ENCODE measurements around the gene FOXA1.
"Not testable (repeated sequence)": the region's sequence is repeated elsewhere in the genome, so short reads cannot be mapped to it uniquely, and the experiment has no call there.

FOXA1 gene

DNA sequence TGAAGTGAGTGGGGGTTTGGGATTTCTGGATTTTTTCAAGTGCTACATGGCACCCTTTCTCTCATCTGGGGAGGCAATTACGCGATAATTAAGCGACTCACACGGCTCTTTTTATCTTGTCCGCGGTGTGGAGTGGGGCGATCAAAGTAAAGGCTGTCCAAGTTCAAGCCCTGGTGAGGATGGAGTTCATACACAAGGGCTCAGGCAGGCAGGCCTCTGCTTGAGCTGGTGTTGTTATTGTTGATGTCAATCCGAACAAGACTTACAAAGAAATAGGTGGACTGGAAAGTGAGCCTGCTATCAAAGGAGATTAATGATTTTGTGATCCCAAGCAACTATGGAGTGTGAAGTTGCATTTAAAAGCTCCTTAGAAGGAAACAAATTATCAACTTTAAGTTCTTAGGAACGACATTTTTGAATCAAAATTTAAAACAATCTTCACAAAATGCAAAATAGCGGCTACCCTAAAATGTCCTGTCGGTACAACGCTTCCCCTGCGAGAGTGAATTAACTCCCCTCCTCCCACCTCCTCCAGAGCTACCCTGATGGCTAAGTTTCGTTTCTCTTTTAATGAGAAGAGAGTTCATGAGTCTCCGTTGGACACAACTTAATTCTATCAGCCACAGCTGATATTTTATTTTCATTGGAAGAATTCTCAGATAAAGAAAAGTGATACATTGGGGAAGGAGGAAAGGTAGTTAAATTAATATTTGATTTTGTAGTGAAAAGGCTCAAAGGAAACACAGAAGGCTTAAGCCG, 5.9 kb downstream of the FOXA1 start:
- DNase-seq = no peak

DNA sequence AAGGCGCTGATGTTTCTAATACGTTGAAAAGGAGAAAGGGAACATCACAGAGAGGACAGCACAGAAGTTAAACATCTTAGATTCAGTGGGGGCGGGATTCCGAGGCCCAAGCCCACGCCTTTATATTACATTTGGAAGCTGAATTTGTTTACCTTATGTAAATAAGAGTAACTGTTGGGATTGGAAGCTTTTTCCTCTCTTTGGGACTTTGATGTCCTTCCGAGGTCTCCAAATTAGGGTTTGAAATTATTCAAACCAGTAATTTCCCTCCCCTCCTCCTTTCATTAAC, 6.4 kb downstream of the FOXA1 start:
- no peak for DNase-seq

DNA sequence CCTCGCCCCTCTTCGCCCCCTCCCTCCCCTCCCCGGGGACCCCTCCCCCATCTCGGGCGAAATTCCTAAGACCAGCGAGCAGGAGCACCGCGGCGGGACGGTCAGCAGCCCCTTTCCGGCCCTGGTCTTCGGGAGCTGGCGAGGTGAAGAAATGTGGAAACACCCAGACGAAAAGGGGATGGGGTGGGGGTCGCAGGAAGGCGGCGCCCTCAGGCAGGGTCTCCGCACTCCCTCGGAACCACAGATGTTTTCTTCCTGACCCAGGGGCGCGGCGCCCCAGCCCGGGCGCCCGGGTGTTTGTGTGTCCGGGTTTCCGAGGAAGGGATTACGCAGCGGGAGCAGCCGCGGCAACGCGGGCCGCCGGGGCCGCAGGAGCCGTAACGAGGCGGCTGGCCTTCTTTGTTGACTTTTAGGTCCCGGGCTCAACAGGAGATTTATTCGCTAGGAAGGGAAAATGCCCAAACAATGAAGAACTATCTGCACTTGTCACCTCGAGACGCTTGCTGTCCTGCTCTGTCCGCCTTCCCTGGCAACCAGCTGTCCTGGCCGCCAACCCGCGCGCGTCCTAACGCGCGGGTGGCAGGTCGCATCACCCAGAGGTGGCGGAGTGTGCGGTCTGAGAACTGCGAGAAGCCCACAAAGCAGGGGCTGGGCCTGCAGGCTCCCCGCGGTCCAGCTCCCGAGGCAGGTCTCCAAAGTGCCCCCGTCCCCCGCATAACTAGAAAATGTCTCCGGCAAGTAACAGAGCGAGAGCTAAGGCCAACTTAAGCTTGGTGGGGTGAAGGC, 7.0 kb downstream of the FOXA1 start:
- DNase-seq = no peak

- DNase-seq = no peak
These were observed 7.8 kb downstream of the FOXA1 start for GRCh38 chr14:37587131-37587803.

DNA sequence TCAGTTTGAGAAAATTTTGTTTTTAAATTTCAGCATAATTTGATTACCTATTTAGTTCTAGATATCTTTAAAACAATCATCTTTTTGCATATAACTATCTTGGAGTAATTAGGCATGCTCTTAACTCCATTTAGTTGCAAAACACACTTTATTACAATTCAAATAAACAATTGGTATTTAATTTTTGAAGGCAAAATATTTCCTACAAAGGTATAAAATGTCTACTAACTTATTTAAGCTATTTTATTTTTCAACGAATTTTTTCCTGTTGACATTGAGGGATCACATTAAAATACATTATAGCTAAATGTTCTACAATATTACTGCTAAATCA, 8.3 kb downstream of the FOXA1 start:
- no peak for DNase-seq

- no peak for DNase-seq
These were observed 8.9 kb downstream of the FOXA1 start for GRCh38 chr14:37585971-37586796.

GRCh38 chr14:37585101-37585511, 9.9 kb downstream of the FOXA1 start:
- no peak for DNase-seq

- no peak for DNase-seq
These were observed 10.6 kb downstream of the FOXA1 start for GRCh38 chr14:37584211-37585100.

- no peak for DNase-seq
These were observed 11.5 kb downstream of the FOXA1 start for GRCh38 chr14:37583358-37584210.

- no peak for DNase-seq
These were observed 14.9 kb downstream of the FOXA1 start for GRCh38 chr14:37580146-37580545.

DNA sequence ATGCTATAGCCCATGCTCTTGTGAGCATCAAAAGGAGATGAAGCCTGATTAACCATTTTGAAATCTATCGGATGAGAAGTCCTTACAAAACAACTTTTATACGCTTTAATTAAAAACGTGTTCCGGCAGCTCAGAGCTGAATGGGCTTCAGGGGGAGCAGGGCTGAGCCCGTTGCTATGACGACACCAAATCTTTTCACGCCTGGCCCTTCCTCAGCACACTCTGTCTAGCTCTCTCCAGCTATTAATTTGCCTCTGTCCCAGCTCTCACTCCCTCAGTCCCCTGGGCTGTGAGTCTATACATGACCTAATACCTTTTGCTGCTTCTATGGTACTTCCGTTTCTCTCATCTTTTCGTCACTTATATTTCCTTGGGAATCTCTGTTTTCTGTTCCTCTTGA, 15.8 kb downstream of the FOXA1 start:
- no peak for DNase-seq

DNA sequence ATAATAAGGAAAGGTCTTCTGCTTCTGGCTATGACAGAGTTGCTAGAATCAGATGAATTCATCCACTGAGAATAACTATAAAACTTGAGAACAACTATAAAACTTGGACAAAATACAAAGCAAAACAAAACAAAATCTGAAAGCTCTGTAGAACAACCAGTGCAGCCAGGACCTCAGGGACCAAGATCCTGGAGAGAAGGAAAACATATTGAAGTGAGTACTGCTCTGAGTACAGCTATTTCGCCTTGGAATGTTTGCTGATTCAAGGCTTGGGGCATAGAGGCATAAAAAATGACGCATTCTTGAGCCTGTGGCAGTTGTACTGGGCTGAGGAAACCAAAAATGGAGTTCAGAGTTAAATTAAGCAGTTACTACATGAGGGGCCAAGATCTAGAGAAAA, 21.7 kb downstream of the FOXA1 start:
- no peak for DNase-seq

GRCh38 chr14:37571391-37571790, 23.7 kb downstream of the FOXA1 start:
- DNase-seq = no peak

DNA sequence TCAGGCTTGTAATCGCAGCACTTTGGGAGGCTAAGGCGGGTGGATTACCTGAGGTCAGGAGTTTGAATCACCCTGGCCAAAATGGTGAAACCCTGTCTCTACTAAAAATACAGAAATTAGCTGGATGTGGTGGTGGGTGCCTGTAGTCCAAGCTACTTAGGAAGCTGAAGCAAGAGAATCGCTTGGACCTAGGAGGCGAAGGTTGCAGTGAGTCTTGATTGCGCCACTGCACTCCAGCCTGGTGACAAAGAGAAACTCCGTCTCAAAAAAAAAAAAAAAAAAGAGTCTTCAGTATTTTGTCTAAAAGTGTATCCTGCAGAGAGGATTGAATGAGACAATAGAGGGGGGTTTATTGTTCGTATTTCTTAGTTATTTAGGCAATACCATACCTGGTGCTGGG, 25.3 kb downstream of the FOXA1 start:
- DNase-seq = no peak

- DNase-seq = no peak
These were observed 28.2 kb downstream of the FOXA1 start for GRCh38 chr14:37566811-37567371.

DNA sequence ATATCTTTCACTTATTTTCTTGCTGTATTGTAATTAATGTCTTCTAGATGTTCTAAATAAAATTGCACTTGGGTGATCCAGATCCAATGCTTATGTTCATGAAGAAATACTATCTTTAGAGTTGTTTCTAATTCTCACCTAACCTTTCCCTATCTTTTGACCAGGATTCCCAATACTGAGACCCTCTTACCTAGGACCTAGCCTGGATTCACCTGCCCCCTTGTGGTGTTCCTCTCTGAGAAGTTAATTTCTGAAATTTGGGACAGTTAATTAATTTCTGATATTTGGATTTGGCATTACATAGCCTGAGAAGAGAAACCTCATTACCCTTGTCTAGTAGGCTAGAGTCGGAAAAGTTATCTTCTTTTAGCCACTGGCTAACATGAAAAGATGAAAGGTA, 29.5 kb downstream of the FOXA1 start:
- no peak for DNase-seq

DNA sequence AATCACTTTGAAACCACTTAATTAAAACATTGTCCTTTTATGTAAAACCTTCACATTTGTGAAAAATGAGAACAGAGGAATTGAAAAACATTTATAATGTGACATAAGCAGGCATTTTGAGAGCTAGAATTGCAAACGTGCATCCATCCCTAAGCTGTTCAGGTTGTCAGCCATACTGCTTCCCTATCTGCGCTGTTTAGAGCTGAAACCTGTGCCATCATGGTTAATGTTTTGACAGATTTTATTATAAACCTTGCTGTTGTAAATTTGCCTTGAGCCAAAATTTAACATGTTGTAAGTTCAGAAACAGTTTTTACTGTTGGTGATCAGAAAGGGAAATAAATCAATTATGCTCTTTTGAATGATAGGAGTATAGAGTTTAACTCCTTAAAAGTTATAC, 31.9 kb downstream of the FOXA1 start:
- no peak for DNase-seq

DNA sequence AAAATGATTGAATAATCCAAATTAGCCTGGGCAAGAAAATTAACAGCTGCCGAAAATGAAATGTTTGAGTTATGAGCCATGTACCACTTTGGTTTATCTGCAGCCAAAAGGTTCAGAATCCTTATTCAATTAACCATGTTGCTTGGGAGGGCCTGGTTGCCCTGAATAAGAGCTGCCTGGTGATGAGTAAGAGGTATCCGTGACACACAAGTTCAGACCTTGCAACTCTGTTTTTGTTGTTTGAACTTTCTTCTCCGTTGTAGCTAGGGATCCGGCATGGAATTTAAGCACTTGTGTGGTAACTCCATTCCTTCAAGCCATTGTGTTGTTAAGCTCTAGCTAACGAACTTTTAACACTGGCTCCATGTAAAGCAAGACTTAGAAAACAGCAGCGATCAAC, 35.7 kb downstream of the FOXA1 start:
- no peak for DNase-seq

GRCh38 chr14:37558740-37559139, 36.3 kb downstream of the FOXA1 start:
- DNase-seq = no peak

- DNase-seq = not testable (repeated sequence)
These were observed 39.5 kb downstream of the FOXA1 start for GRCh38 chr14:37555596-37555995.
